ENCODE data around the gene TMEM8B.

GRCh38 chr9:35783418-35783817, 45.6 kb upstream of the TMEM8B start:
- no peak for TF ChIP-seq POLR2A (IDR thresholded peaks at IDR 0.05)
- no peak for TF ChIP-seq POLR2AphosphoS5 (IDR thresholded peaks at IDR 0.05)
